Measurements from ENCODE around the gene CYP2D6. TPM values are rescaled to one million over a fixed set of nuclear protein-coding genes. Genes with fewer than 3 reads are reported as not detected.
A peak's percentile ranks its signal among the peaks of the same experiment; 100 is the strongest.
"Not testable (repeated sequence)": the region's sequence is repeated elsewhere in the genome, so short reads cannot be mapped to it uniquely, and the experiment has no call there.

The CYP2D6 gene
- total RNA-seq (2013; cell fraction: nucleolus; rRNA removed): 4.8 and 5.2 TPM in 2 replicates
- total RNA-seq (2014; rRNA removed): 0.16 and 0.34 TPM in 2 replicates
- total RNA-seq (2014; rRNA removed; fragmentation: Illumina TruSeq; extraction: Trizol): 0.22 and 0.23 TPM in 2 replicates
- total RNA-seq (2021): 0.43 and 1.0 TPM in 2 replicates
- 0.64 TPM for polyA plus RNA-seq (2011; ENCODE audit: low read depth)
- 0.50 and 1.4 TPM in 2 replicates for polyA plus RNA-seq (2011; rRNA removed)
- 0.48 and 2.0 TPM in 2 replicates for polyA plus RNA-seq (2011; cell fraction: cytosol; rRNA removed)
- polyA plus RNA-seq (2011; cell fraction: nucleus; rRNA removed): 48.7 and 55.9 TPM in 2 replicates
- 1.1 and 1.6 TPM in 2 replicates for polyA plus RNA-seq (2012)
- 0.37 and 0.54 TPM in 2 replicates for polyA plus RNA-seq (2014; fragmentation: Illumina TruSeq; extraction: Trizol)
- polyA plus RNA-seq (2014; fragmentation: Nextera tagmentation; extraction: Ambion mirVana): under 1 TPM; 0.08 to 0.15 TPM
- 0.96 and 1.3 TPM in 2 replicates for polyA plus RNA-seq (2014; rRNA removed)
- polyA plus RNA-seq (2016; fragmentation: Nextera tagmentation; extraction: Ambion mirVana): under 1 TPM; 0.40 to 0.42 TPM
- polyA minus RNA-seq (2011; rRNA and poly(A)+ RNA removed): 0.80 and 1.1 TPM in 2 replicates
- polyA minus RNA-seq (2011; cell fraction: cytosol; rRNA and poly(A)+ RNA removed): not detected in 2 replicates
- polyA minus RNA-seq (2011; cell fraction: nucleus; rRNA and poly(A)+ RNA removed): 2.1 and 2.9 TPM in 2 replicates
- Bru-seq, nascent RNA: percentile 30 among the genes with signal in this experiment
- percentile 45 among the genes with signal in this experiment for BruChase-seq, experiment 1, labeled RNA remaining after a 6-hour chase
- percentile 33 among the genes with signal in this experiment for BruChase-seq, experiment 2, labeled RNA remaining after a 2-hour chase
- long read RNA-seq, experiment 1: 0 reads
- long read RNA-seq, experiment 2: 0 reads

DNA sequence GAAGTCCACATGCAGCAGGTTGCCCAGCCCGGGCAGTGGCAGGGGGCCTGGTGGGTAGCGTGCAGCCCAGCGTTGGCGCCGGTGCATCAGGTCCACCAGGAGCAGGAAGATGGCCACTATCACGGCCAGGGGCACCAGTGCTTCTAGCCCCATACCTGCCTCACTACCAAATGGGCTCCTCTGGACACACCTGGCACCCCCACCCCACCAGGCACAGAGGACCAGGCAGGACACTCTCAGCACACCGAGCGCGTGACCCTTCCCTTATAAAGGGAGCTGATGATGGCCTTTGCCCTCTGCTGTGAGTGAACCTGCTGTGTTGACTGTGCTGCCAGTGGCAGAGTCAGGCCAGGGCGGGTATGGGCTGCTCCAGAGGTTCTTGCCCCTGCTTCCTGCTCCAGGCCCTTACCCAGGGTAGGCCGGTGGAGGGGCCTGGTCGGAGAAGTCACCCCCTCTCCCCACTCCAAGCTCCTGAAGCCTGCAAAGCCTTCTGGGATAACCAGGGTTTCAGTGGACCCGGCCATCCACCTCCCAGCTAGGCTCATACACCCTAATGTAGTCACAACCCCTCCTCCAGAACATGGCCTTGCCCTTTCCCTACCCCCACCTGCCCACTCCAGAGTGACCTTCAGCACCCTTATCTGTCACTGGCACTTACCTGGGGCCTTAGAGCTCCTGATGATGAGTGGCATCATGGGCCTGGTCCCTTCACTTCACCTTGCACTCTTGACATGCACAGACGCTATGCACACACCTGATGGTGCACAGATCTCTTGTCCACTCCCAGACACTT lies at the start of gene CYP2D6:
Gene CYP2D6, minus strand, starts transcription at position 172 of the 793 bp plus-strand sequence. Its CDS starts 19 bp downstream, at position 153.
- DNase-seq (ENCODE audit: low read depth, low spot score); H3K27ac ChIP-seq (ENCODE audit: control insufficient read depth, insufficient read depth); H3K9ac ChIP-seq (ENCODE audit: control insufficient read depth, insufficient read depth, low read length); FAIRE-seq; H4K20me1 ChIP-seq (ENCODE audit: control insufficient read depth, insufficient read depth); H3K4me1 ChIP-seq (ENCODE audit: control insufficient read depth, insufficient read depth, low read length); RAD21 ChIA-PET (ENCODE audit: unreplicated experiment); H3K4me3 ChIP-seq; H3K79me2 ChIP-seq (ENCODE audit: control insufficient read depth, insufficient read depth, low read length); BruUV-seq (replicated peaks); in situ Hi-C loops (cut with MboI); POLR2A ChIA-PET; H3K27me3 ChIP-seq (replicated peaks in 1 of 2; ENCODE audit: control insufficient read depth in 2 of 2, insufficient read depth in 2 of 2, low read length in 1 of 2); H2AFZ ChIP-seq (ENCODE audit: control insufficient read depth, low read depth, low read length); SMC1A ChIA-PET (ENCODE audit: uncharacterized antibody, unreplicated experiment); H3K36me3 ChIP-seq (ENCODE audit: control insufficient read depth in 2 of 2, insufficient read depth in 2 of 2, low read length in 1 of 2); CTCF ChIA-PET; intact Hi-C loops (cut with micrococcal nuclease; ENCODE audit: unreplicated experiment); H3K9me3 ChIP-seq (replicated peaks; ENCODE audit: control insufficient read depth, insufficient read depth, low read length); H3K4me2 ChIP-seq (ENCODE audit: control insufficient read depth, insufficient read depth); ATAC-seq: not testable (repeated sequence)
- WGBS (ENCODE audit: insufficient coverage, insufficient replicate concordance, low lambda C conversion rate, missing lambda C conversion rate): 61% methylated on average over 14 of the region's 14 CpGs

- FAIRE-seq (no peak), DNase-seq (ENCODE audit: low read depth, low spot score) (no peak), ATAC-seq (no peak)
- Histone ChIP-seq H3K4me2 (ENCODE audit: control insufficient read depth, insufficient read depth) (0 out of 2 replicates have a peak overlapping the region, but pooled peaks have one; percentile 5), H4K20me1 (ENCODE audit: control insufficient read depth, insufficient read depth) (no peaks in the 10 kb centered on the region), H3K4me1 (ENCODE audit: control insufficient read depth, insufficient read depth, low read length) (peaks cover 23% of the 10 kb centered on the region), H2AFZ (ENCODE audit: control insufficient read depth, low read depth, low read length) (no peak overlapping the region), H3K4me3 (no peak overlapping the region), H3K9me3 (replicated peaks; ENCODE audit: control insufficient read depth, insufficient read depth, low read length) (no peaks in the 10 kb centered on the region), H3K9ac (ENCODE audit: control insufficient read depth, insufficient read depth, low read length) (no peak overlapping the region; the same call in 1 of the 2 replicates), H3K36me3 (ENCODE audit: control insufficient read depth in 2 of 2, insufficient read depth in 2 of 2, low read length in 1 of 2) (peaks cover 2 to 5% of the 10 kb centered on the region in 2 experiments; a peak in 3 of 4 replicates), H3K27ac (ENCODE audit: control insufficient read depth, insufficient read depth) (peak overlapping the region; percentile 66), H3K79me2 (ENCODE audit: control insufficient read depth, insufficient read depth, low read length) (peaks cover 29% of the 10 kb centered on the region), H3K27me3 (replicated peaks in 1 of 2; ENCODE audit: control insufficient read depth in 2 of 2, insufficient read depth in 2 of 2, low read length in 1 of 2) (no peaks in the 10 kb centered on the region)
- no TSS peak for BruUV-seq (replicated peaks)
- ChIA-PET CTCF (interaction anchor here (1.0 to 1.9 kb wide), 3 partner anchors 9 to 265 kb away, joined by 4 to 11 read pairs (median 7); no protein-coding TSS in a partner anchor), RAD21 (ENCODE audit: unreplicated experiment) (interaction anchor here (0.9 to 6.3 kb wide), 3 partner anchors 98 to 265 kb away, joined by 4 to 53 read pairs (median 9); no protein-coding TSS in a partner anchor), POLR2A (interaction anchor here (0.6 to 3.3 kb wide), 4 partner anchors 38 to 360 kb away, joined by 4 to 18 read pairs (median 4); no protein-coding TSS in a partner anchor), SMC1A (ENCODE audit: uncharacterized antibody, unreplicated experiment) (interaction anchor here (0.6 to 13.3 kb wide), 4 partner anchors 10 to 258 kb away, joined by 4 to 153 read pairs (median 68); no protein-coding TSS in a partner anchor)
- 0 out of 2 replicates have a peak, but pooled peaks have one; percentile 31 for TF ChIP-seq RUNX3 (IDR thresholded peaks at IDR 0.05; ENCODE audit: low read length)
- TF ChIP-seq NBN (IDR thresholded peaks at IDR 0.05): no peak
- TF ChIP-seq IKZF1 (conservative IDR thresholded peaks at IDR 0.05): 0 out of 2 replicates have a peak, but pooled peaks have one; percentile 27
- no peak for TF ChIP-seq JUNB (IDR thresholded peaks at IDR 0.05)
- TF ChIP-seq BHLHE40 (IDR thresholded peaks at IDR 0.05; ENCODE audit: borderline replicate concordance in 1 of 2, low read depth in 2 of 2, low read length in 1 of 2): peak in 1 of 2 experiments; percentile 49; a peak in 2 of 4 replicates
- in situ Hi-C loops (cut with MboI) (no loop called here), intact Hi-C loops (cut with micrococcal nuclease; ENCODE audit: unreplicated experiment) (loop anchor here (5.0 kb wide), 1 partner anchor 88 kb away; no protein-coding TSS in a partner anchor)
- WGBS (ENCODE audit: insufficient coverage, insufficient replicate concordance, low lambda C conversion rate, missing lambda C conversion rate): 78% methylated on average over 6 of the region's 6 CpGs
Measured at GRCh38 chr22:42179616-42180015, 49.0 kb upstream of the CYP2D6 start.

Data from GM12878 (cell line).